ENCODE results near the gene THSD4. TPM values are rescaled to one million over a fixed set of nuclear protein-coding genes. Genes with fewer than 3 reads are reported as not detected.
A peak's percentile ranks its signal among the peaks of the same experiment; 100 is the strongest.

THSD4 gene
- total RNA-seq, 2 experiments from 2014 or later, result not detected

DNA sequence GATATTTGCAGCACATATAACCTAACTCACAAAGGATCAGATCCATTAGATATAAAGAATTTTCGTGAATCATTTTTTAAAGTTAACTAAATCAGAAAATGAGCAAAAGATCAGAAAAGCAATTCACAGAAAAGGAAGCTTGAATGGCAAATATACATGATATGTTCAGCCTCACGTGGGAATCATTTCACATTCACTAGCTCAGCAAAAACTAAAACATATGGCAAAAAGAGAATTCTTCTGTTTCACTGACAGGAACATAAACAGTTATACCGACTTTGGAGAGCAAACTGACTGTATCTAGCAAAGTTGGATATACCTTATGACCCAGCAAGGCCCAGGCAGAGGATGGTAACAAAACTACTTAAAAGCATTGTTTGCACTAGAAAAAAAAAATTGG lies 661.0 kb downstream of the THSD4 start:
- no peaks in the 10 kb centered on the region for H3K36me3 Mint-ChIP-seq (ENCODE audit: low read depth)
- CTCF ChIA-PET, result interaction anchor here (0.7 to 1.4 kb wide), 2 partner anchors 380 to 968 kb away, joined by 3 read pairs; no protein-coding TSS in a partner anchor
- no peak overlapping the region for H3K27ac Mint-ChIP-seq
- H3K4me3 Mint-ChIP-seq, result no peak overlapping the region
- no peak for DNase-seq
- no peak for ATAC-seq
- H3K27me3 Mint-ChIP-seq, result no peaks in the 10 kb centered on the region
- intact Hi-C loops (cut with micrococcal nuclease), result no loop called here
- TF ChIP-seq CTCF (IDR thresholded peaks at IDR 0.05), result no peak
- POLR2A ChIA-PET, result interaction anchor here (0.7 kb wide), 1 partner anchor 362 kb away, joined by 3 read pairs; no protein-coding TSS in a partner anchor
- no peaks in the 10 kb centered on the region for H3K9me3 Mint-ChIP-seq
- H3K4me1 Mint-ChIP-seq (ENCODE audit: low read depth), result peaks cover 6% of the 10 kb centered on the region

GRCh38 chr15:71777216-71777943 lies 662.1 kb downstream of the THSD4 start:
- Mint-ChIP-seq H3K27ac (no peak overlapping the region), H3K4me1 (ENCODE audit: low read depth) (peaks cover 6% of the 10 kb centered on the region), H3K9me3 (no peaks in the 10 kb centered on the region), H3K27me3 (no peaks in the 10 kb centered on the region), H3K36me3 (ENCODE audit: low read depth) (no peaks in the 10 kb centered on the region), H3K4me3 (no peak overlapping the region)
- intact Hi-C loops (cut with micrococcal nuclease), result no loop called here
- ChIA-PET CTCF (interaction anchor here (0.7 to 3.0 kb wide), 3 partner anchors 25 to 967 kb away, joined by 3 to 9 read pairs (median 4); no protein-coding TSS in a partner anchor), POLR2A (no interaction called here)
- no peak for DNase-seq
- TF ChIP-seq CTCF (IDR thresholded peaks at IDR 0.05), result no peak
- ATAC-seq, result no peak

GRCh38 chr15:71779073-71779797 lies 664.0 kb downstream of the THSD4 start:
- Mint-ChIP-seq H3K27ac (no peak overlapping the region), H3K4me1 (ENCODE audit: low read depth) (peaks cover 6% of the 10 kb centered on the region), H3K9me3 (no peaks in the 10 kb centered on the region), H3K27me3 (no peaks in the 10 kb centered on the region), H3K4me3 (no peak overlapping the region), H3K36me3 (ENCODE audit: low read depth) (no peaks in the 10 kb centered on the region)
- ATAC-seq, result no peak
- no peak for DNase-seq
- intact Hi-C loops (cut with micrococcal nuclease), result no loop called here
- no peak for TF ChIP-seq CTCF (IDR thresholded peaks at IDR 0.05)
- CTCF ChIA-PET, result interaction anchor here (3.0 to 3.8 kb wide), 2 partner anchors 35 to 377 kb away, joined by 9 to 35 read pairs; no protein-coding TSS in a partner anchor
- POLR2A ChIA-PET, result interaction anchor here (0.6 kb wide), 1 partner anchor 400 kb away, joined by 4 read pairs; no protein-coding TSS in a partner anchor

DNA sequence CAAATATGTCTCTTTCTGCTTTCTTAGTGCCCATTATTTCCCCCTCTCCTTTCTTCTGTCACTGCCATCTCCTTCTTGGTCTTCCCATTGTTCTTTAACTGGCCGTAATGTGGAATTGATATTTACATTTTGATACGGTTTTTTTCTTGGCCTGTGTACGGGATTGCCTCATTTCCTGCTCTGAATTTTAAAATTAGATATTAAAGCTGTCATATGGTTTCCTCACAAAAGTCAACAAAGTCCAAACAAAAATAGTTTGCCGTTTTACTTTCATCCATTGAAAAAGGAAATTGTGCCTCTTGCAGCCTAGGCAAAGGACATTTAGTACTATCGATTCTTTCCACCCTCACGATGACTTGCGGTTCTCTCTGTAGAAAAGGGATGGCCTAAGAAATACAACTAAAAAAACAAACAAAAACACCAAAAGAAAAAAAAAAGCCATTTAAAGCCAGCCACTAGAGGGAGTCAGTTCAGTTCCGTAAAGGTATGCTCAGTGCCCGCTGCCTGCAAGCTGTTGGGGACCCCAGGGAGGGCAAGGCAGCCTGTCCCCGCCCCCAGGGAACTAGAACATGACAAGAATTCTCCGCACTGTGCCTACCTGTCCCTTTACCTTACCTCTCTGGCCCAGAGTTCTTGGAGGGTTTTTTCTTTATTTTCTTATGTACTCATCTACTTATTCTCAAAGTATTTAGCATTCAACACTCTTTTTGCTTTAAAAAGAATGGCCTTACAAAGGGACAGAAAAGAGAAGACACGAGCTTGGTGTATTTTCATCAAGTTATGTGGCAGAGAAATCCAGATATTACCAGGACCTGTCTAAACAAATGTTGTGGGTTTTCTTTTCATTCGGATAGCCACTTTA lies 665.1 kb downstream of the THSD4 start:
- ChIA-PET POLR2A (no interaction called here), CTCF (interaction anchor here (0.7 to 3.8 kb wide), 12 partner anchors 10 to 385 kb away, joined by 3 to 35 read pairs (median 4); no protein-coding TSS in a partner anchor)
- intact Hi-C loops (cut with micrococcal nuclease), result loop anchor here (5.0 kb wide), 1 partner anchor 377 kb away; no protein-coding TSS in a partner anchor
- DNase-seq (peak; percentile 46), ATAC-seq (peak; percentile 66)
- peak; percentile 82 for TF ChIP-seq CTCF (IDR thresholded peaks at IDR 0.05)
- Mint-ChIP-seq H3K27me3 (peaks cover 6% of the 10 kb centered on the region), H3K4me1 (ENCODE audit: low read depth) (peaks cover 6% of the 10 kb centered on the region), H3K36me3 (ENCODE audit: low read depth) (no peaks in the 10 kb centered on the region), H3K27ac (no peak overlapping the region), H3K9me3 (no peaks in the 10 kb centered on the region), H3K4me3 (no peak overlapping the region)

Data from activated CD8-positive, alpha-beta T cell treated with anti-CD3 and anti-CD28 coated beads for 36 hours (primary cell).